ENCODE results near the gene C1GALT1. TPM values are rescaled to one million over a fixed set of nuclear protein-coding genes. Genes with fewer than 3 reads are reported as not detected.

Gene C1GALT1
- total RNA-seq, 2 experiments from 2014 or later: 39.0 to 39.5 TPM

- no peaks in the 10 kb centered on the region for H3K27me3 Mint-ChIP-seq
- no peak overlapping the region for H3K4me3 Mint-ChIP-seq
- ATAC-seq (no peak), DNase-seq (no peak)
- TF ChIP-seq CTCF (IDR thresholded peaks at IDR 0.05): no peak
- peaks cover 5% of the 10 kb centered on the region for H3K36me3 Mint-ChIP-seq (ENCODE audit: low read depth)
- intact Hi-C loops (cut with micrococcal nuclease): no loop called here
- POLR2A ChIA-PET: no interaction called here
- H3K9me3 Mint-ChIP-seq: peaks cover 3% of the 10 kb centered on the region
- CTCF ChIA-PET: interaction anchor here (2.6 kb wide), 1 partner anchor 15 kb away, joined by 6 read pairs; no protein-coding TSS in a partner anchor
- H3K4me1 Mint-ChIP-seq (ENCODE audit: low read depth): peaks cover 15% of the 10 kb centered on the region
- no peak overlapping the region for H3K27ac Mint-ChIP-seq
Measured at GRCh38 chr7:7166318-7166717, 16.0 kb upstream of the C1GALT1 start.

GRCh38 chr7:7169296-7169695 lies 13.0 kb upstream of the C1GALT1 start:
- CTCF ChIA-PET: no interaction called here
- peaks cover 13% of the 10 kb centered on the region for H3K36me3 Mint-ChIP-seq (ENCODE audit: low read depth)

GRCh38 chr7:7173956-7174632 lies 8.2 kb upstream of the C1GALT1 start:
- intact Hi-C loops (cut with micrococcal nuclease): no loop called here
- Mint-ChIP-seq H3K4me1 (ENCODE audit: low read depth) (peaks cover 13% of the 10 kb centered on the region), H3K27me3 (no peaks in the 10 kb centered on the region), H3K36me3 (ENCODE audit: low read depth) (peaks cover 20% of the 10 kb centered on the region), H3K9me3 (peaks cover 18% of the 10 kb centered on the region), H3K27ac (no peak overlapping the region), H3K4me3 (no peak overlapping the region)
- CTCF ChIA-PET: interaction anchor here (0.7 to 1.0 kb wide), 3 partner anchors 9 to 91 kb away, joined by 3 read pairs; no protein-coding TSS in a partner anchor
- no peak for TF ChIP-seq CTCF (IDR thresholded peaks at IDR 0.05)
- DNase-seq: no peak
- ATAC-seq: no peak
- POLR2A ChIA-PET: interaction anchor here (1.0 to 1.2 kb wide), 2 partner anchors 7 to 9 kb away, joined by 3 to 5 read pairs; no protein-coding TSS in a partner anchor

More at GRCh38 chr7:7169296-7169695, 13.0 kb upstream of the C1GALT1 start:
- no peak overlapping the region for H3K4me3 Mint-ChIP-seq
- H3K4me1 Mint-ChIP-seq (ENCODE audit: low read depth): peaks cover 12% of the 10 kb centered on the region
- ATAC-seq (no peak), DNase-seq (no peak)
- intact Hi-C loops (cut with micrococcal nuclease): no loop called here
- peaks cover 12% of the 10 kb centered on the region for H3K9me3 Mint-ChIP-seq
- H3K27ac Mint-ChIP-seq: no peak overlapping the region
- no peaks in the 10 kb centered on the region for H3K27me3 Mint-ChIP-seq
- POLR2A ChIA-PET: no interaction called here
- TF ChIP-seq CTCF (IDR thresholded peaks at IDR 0.05): no peak

GRCh38 chr7:7175075-7175695 lies 7.2 kb upstream of the C1GALT1 start:
- Mint-ChIP-seq H3K4me1 (ENCODE audit: low read depth) (peaks cover 13% of the 10 kb centered on the region), H3K27me3 (no peaks in the 10 kb centered on the region), H3K4me3 (no peak overlapping the region), H3K36me3 (ENCODE audit: low read depth) (peaks cover 20% of the 10 kb centered on the region), H3K27ac (no peak overlapping the region), H3K9me3 (peaks cover 15% of the 10 kb centered on the region)
- CTCF ChIA-PET: interaction anchor here (0.7 to 1.0 kb wide), 4 partner anchors 9 to 90 kb away, joined by 3 read pairs; no protein-coding TSS in a partner anchor
- intact Hi-C loops (cut with micrococcal nuclease): no loop called here
- no peak for TF ChIP-seq CTCF (IDR thresholded peaks at IDR 0.05)
- POLR2A ChIA-PET: interaction anchor here (0.7 to 1.0 kb wide), 2 partner anchors 8 to 18 kb away, joined by 3 read pairs; no protein-coding TSS in a partner anchor
- DNase-seq: no peak
- ATAC-seq: no peak

All from activated CD8-positive, alpha-beta T cell treated with anti-CD3 and anti-CD28 coated beads for 36 hours (primary cell).